Stomach (tissue), 9 donors: ENCODE measurements around the gene SGK2. TPM values are rescaled to one million over a fixed set of nuclear protein-coding genes. Genes with fewer than 3 reads are reported as not detected.

ENCODE experiments used
- DNase-seq, 2 donors: peaks; one replicate each; pipeline versions ENCODE4 v3.0.0 to v3.0.0-alpha.2; 2013 to 2019
- H3K27ac ChIP-seq, 5 donors: fragments of 200-600 bp in 4 of 5; sonication (generic) in 4 of 5; one replicate each; pipeline ENCODE4 v1.5.1; 2013 to 2019; ENCODE audit warnings: mild to moderate bottlenecking in 1 of 5, moderate library complexity in 1 of 5
- H3K27me3 ChIP-seq, 3 donors: fragments of 200-600 bp; sonication (generic); one replicate each; pipeline ENCODE4 v1.5.1; 2017 to 2019; ENCODE audit warnings: mixed run types in 1 of 3
- H3K36me3 ChIP-seq, 4 donors: fragments of 200-600 bp; sonication (generic); 1 replicate in 3 of 4; 2 replicates in 1 of 4; pipeline ENCODE4 v1.5.1; 2016 to 2019
- H3K4me1 ChIP-seq, 4 donors: fragments of 200-600 bp; sonication (generic); one replicate each; pipeline ENCODE4 v1.5.1; 2016 to 2019
- H3K4me3 ChIP-seq, 4 donors: fragments of 200-600 bp; sonication (generic) in 3 of 4; one replicate each; pipeline ENCODE4 v1.5.1; 2016 to 2019; ENCODE audit warnings: mild to moderate bottlenecking in 1 of 4
- H3K9me3 ChIP-seq, 4 donors: fragments of 200-600 bp; sonication (generic); one replicate each; pipeline ENCODE4 v1.5.1; 2016 to 2019
- EP300 ChIP-seq: sonication (generic); formaldehyde crosslinking; IDR thresholded peaks from one replicate; pipeline ENCODE4 v1.6.1; 2017; ENCODE audit warnings: antibody characterized with exemption
- POLR2A ChIP-seq, 4 donors: fragments of 450-650 bp; IDR thresholded peaks; one replicate each; pipeline ENCODE4 v1.6.1; 2016; ENCODE audit warnings: antibody characterized with exemption in 4 of 4, control low read depth in 2 of 4, mild to moderate bottlenecking in 1 of 4, moderate library complexity in 1 of 4
- POLR2AphosphoS5 ChIP-seq, 3 donors: sonication (generic); formaldehyde crosslinking; IDR thresholded peaks; one replicate each; pipeline ENCODE4 v1.6.1; 2016; ENCODE audit warnings: antibody characterized with exemption in 3 of 3
- WGBS, 5 donors: extraction: QIAGEN DNeasy Blood & Tissue Kit in 3 of 5; methylation state at CpG; one replicate each; pipeline versions ENCODE4 v1.1.5 to v1.1.7; 2013 to 2018; 5-methylcytosine and 5-hydroxymethylcytosine counted together
- intact Hi-C: fragments of 100-400 bp; cut with DNase I; formaldehyde crosslinking; loops from one replicate; pipeline ENCODE4 v1.15.1; 2023; ENCODE audit warnings: low total_unique reads
- polyA plus RNA-seq, 3 donors: library from polyadenylated mRNA; stranded (reverse); fragments of 200-250 nt; gene quantifications; one replicate each; pipeline ENCODE4 v1.2.3, GENCODE V29; 2013
- total RNA-seq, 5 donors: library from RNA; depleted of rRNA; stranded (reverse); fragments of >200 nt; gene quantifications; one replicate each; pipeline versions ENCODE4 v1.1.0 to v1.2.3, GENCODE V29; 2014 to 2016
- TF ChIP-seq, protein P1 (sequence below), 7 experiments: fragments of 450-650 bp in 4 of 7; fragments of 200-600 bp in 3 of 7; sonication (generic) in 3 of 7; IDR thresholded peaks; one replicate each; pipeline ENCODE4 v1.5.1; 2016 to 2019; ENCODE audit warnings: antibody characterized with exemption in 7 of 7, control low read depth in 2 of 7, mild to moderate bottlenecking in 1 of 7
- donor health status: healthy with polysubstance abuse.
- donor health status: Bipolar disorder and iron deficiency.
- donor health status: healthy.

The SGK2 gene
- total and polyA plus RNA-seq, 8 donors, result 2.1 to 118 (median 24.0) TPM

DNA sequence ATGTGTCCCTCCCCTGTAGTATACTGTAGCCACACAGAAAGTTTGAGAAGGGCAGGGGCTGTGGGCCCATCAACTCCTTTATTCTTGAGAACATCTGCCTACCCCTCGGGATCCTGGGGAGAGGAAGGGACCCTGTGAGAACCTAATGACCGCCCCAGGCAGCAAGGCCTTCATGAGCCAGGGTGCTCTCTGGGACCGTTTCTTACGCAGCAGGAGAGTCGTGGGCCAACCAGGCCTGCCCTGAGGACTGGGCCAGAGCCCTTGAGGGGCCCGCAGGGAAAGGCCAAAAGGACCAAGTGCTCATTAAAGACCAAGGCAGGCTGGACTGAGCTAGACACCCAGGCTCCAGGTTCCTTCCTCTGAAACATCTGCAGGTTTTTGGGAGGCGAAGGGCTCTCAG lies 5.2 kb downstream of the SGK2 start:
- intact Hi-C loops, result no loop called here
- TF ChIP-seq POLR2A (IDR thresholded peaks at IDR 0.05), result no peak
- no peak for TF ChIP-seq POLR2AphosphoS5 (IDR thresholded peaks at IDR 0.05)
- TF ChIP-seq, protein P1, sequence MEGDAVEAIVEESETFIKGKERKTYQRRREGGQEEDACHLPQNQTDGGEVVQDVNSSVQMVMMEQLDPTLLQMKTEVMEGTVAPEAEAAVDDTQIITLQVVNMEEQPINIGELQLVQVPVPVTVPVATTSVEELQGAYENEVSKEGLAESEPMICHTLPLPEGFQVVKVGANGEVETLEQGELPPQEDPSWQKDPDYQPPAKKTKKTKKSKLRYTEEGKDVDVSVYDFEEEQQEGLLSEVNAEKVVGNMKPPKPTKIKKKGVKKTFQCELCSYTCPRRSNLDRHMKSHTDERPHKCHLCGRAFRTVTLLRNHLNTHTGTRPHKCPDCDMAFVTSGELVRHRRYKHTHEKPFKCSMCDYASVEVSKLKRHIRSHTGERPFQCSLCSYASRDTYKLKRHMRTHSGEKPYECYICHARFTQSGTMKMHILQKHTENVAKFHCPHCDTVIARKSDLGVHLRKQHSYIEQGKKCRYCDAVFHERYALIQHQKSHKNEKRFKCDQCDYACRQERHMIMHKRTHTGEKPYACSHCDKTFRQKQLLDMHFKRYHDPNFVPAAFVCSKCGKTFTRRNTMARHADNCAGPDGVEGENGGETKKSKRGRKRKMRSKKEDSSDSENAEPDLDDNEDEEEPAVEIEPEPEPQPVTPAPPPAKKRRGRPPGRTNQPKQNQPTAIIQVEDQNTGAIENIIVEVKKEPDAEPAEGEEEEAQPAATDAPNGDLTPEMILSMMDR (IDR thresholded peaks at IDR 0.05), result no peak
- no peak for TF ChIP-seq EP300
- Histone ChIP-seq H3K4me1 (peaks cover 0 to 13% (median 4%) of the 10 kb centered on the region in 4 donors), H3K27ac (no peak overlapping the region), H3K9me3 (no peaks in the 10 kb centered on the region), H3K36me3 (peaks cover 7 to 24% (median 18%) of the 10 kb centered on the region in 4 donors), H3K27me3 (no peaks in the 10 kb centered on the region), H3K4me3 (no peak overlapping the region)
- WGBS, 5 donors, result 91 to 97% (median 92%) methylated on average over 4 to 7 of the region's 7 CpGs
- no peak for DNase-seq

DNA sequence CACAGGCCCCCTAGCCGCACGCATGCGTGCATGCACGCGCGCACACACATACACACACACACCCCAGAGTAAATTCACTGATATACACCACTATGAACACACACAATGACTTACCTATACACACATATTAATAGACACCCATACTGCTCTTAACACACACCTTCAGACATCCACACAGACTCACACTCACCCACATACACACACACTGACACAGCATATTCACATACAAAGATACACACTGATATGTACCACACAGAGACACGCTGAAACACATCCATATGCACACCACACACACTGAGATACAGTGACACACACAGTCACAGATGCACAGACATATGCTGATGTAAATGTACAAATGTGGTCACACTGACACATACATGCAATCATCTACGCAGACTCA lies 5.6 kb downstream of the SGK2 start:
- Histone ChIP-seq H3K27ac (no peak overlapping the region), H3K36me3 (peaks cover 11 to 29% (median 23%) of the 10 kb centered on the region in 4 donors), H3K4me3 (no peak overlapping the region), H3K4me1 (peaks cover 0 to 13% (median 4%) of the 10 kb centered on the region in 4 donors), H3K9me3 (no peaks in the 10 kb centered on the region), H3K27me3 (no peaks in the 10 kb centered on the region)
- WGBS, 5 donors, result 93 to 98% (median 97%) methylated on average over 8 of the region's 8 CpGs
- intact Hi-C loops, result no loop called here
- no peak for DNase-seq
- TF ChIP-seq, protein P1 (IDR thresholded peaks at IDR 0.05), result no peak
- TF ChIP-seq POLR2AphosphoS5 (IDR thresholded peaks at IDR 0.05), result no peak
- TF ChIP-seq EP300, result no peak

DNA sequence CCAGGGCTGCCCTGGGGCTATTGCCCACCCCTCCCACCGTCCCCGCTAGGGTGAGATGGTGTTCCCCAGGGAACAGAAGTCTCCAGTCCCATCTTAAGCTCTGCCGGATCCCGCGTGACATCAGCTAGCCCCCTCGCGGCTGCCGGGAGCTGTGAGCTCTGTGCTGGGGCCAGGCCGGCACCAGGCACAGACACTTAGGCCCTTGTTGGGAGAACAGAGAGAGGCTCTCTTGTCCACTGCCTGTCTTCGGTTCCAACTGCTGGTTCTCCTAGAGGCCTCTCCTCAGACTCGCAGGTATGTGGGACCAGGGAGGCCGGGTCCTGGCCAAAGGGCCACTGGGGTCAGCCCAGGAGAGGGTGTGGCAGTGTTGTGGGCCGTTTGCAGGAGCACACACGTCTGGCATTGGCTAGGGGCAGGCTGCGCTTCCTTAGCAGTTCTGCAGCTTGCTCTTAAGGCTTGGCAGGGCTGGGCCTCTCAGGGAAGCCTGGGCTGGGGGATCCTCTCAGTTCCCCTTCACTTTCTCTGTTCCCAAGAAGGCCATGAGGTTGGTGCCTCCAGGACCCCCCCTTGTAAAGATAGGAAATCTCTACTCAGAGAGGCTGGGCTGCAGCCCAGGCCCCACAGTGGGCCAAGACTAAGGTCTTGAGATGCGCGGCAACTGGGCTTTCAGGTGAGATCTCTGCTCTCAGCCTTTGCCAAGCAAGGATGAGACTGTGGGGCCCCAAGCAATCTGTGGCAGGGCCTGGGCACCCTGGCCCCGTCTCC lies 6.3 kb downstream of the SGK2 start:
- Histone ChIP-seq H3K4me3 (no peak overlapping the region), H3K27me3 (no peaks in the 10 kb centered on the region), H3K4me1 (peaks cover 0 to 13% (median 4%) of the 10 kb centered on the region in 4 donors), H3K36me3 (peaks cover 18 to 36% (median 29%) of the 10 kb centered on the region in 4 donors), H3K9me3 (no peaks in the 10 kb centered on the region), H3K27ac (no peak overlapping the region)
- TF ChIP-seq, protein P1 (IDR thresholded peaks at IDR 0.05), result no peak
- TF ChIP-seq POLR2AphosphoS5 (IDR thresholded peaks at IDR 0.05), result no peak
- peak in 1 of 2 donors; percentile 28 for DNase-seq
- 36 to 87% (median 56%) methylated on average over 2 to 18 of the region's 18 CpGs for WGBS, 5 donors
- intact Hi-C loops, result no loop called here

DNA sequence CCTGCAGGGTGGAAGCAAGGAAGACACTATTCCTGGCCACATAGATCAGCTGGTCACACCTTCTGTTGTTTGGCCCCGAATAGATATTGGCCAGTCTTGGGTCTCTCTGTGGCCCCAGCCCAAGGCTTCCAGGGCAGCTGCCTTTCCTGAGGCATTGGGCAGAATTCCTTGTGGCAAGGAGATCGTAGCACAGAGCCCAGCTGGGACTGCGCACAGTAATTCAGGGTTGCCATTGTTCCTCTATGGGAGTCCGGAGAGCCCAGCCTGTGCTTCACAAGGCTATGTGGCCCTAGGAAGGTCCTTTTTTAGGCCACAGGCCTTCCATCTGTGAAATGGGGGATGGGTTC lies 6.9 kb downstream of the SGK2 start:
- Histone ChIP-seq H3K9me3 (no peaks in the 10 kb centered on the region), H3K4me1 (peaks cover 0 to 13% (median 4%) of the 10 kb centered on the region in 4 donors), H3K36me3 (peaks cover 23 to 41% (median 35%) of the 10 kb centered on the region in 4 donors), H3K27me3 (no peaks in the 10 kb centered on the region), H3K27ac (no peak overlapping the region), H3K4me3 (no peak overlapping the region)
- WGBS, 5 donors, result 74 to 96% (median 91%) methylated on average over 3 to 4 of the region's 4 CpGs
- intact Hi-C loops, result no loop called here
- no peak for DNase-seq
- TF ChIP-seq EP300, result no peak
- no peak for TF ChIP-seq POLR2AphosphoS5 (IDR thresholded peaks at IDR 0.05)
- no peak for TF ChIP-seq POLR2A (IDR thresholded peaks at IDR 0.05)

DNA sequence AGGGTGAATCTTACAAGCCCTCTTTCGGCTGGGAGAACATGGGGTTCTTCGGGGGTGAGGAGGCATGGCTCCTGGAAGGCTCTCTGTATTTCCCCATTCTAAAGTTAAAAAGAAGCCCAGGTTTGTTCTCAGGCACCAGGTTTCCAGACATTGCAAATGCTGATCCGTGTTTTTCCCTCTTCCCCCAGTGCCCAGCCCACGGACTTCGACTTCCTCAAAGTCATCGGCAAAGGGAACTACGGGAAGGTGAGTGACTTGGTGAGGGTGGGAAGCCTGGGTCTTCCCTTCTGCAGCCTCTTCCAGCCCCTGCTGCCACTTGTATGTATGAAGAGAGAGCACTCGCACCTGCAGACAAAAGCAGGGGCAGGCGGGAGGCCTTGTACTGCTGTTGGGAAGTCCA lies 8.7 kb downstream of the SGK2 start:
- TF ChIP-seq, protein P1 (IDR thresholded peaks at IDR 0.05), result no peak
- no peak for TF ChIP-seq POLR2A (IDR thresholded peaks at IDR 0.05)
- no peak for TF ChIP-seq EP300
- whole genome bisulfite sequencing, 5 donors, result 86 to 92% (median 88%) methylated on average over 9 of the region's 9 CpGs
- intact Hi-C loops, result no loop called here
- H3K4me1 ChIP-seq, result peaks cover 0 to 13% (median 4%) of the 10 kb centered on the region in 4 donors
- no peak overlapping the region for H3K4me3 ChIP-seq
- H3K27ac ChIP-seq, result no peak overlapping the region
- H3K9me3 ChIP-seq, result no peaks in the 10 kb centered on the region
- H3K36me3 ChIP-seq, result peaks cover 25 to 57% (median 51%) of the 10 kb centered on the region in 4 donors
- H3K27me3 ChIP-seq, result no peaks in the 10 kb centered on the region
- no peak for DNase-seq
